K562 (cell line): ENCODE results near the gene ZEB2. TPM values are rescaled to one million over a fixed set of nuclear protein-coding genes. Genes with fewer than 3 reads are reported as not detected.

Experiments used
- AFF1 ChIP-seq, 2 experiments: fragments of 450-650 bp; IDR thresholded peaks; 2 replicates each; pipeline ENCODE4 v1.6.1; 2018; ENCODE audit warnings: mild to moderate bottlenecking in 2 of 2, low read depth in 1 of 2; ENCODE audit not compliant: partially characterized antibody in 2 of 2
- CC2D1A ChIP-seq: fragments of 450-650 bp; IDR thresholded peaks from 2 replicates; pipeline ENCODE4 v1.6.1; 2017; ENCODE audit warnings: mild to moderate bottlenecking
- EGR1 ChIP-seq: fragments of 450-650 bp; conservative IDR thresholded peaks from 2 replicates; pipeline ENCODE4 v1.6.1; 2017; ENCODE audit warnings: mild to moderate bottlenecking
- FOSL1 ChIP-seq: fragments of 200-800 bp; sonication (Bioruptor generic); conservative IDR thresholded peaks from 2 replicates; pipeline ENCODE4 v1.6.1; 2016; ENCODE audit warnings: missing genetic modification characterization, missing compliant biosample characterization
- HDAC3 ChIP-seq: fragments of 450-650 bp; IDR thresholded peaks from 2 replicates; pipeline ENCODE4 v1.6.1; 2018; ENCODE audit warnings: borderline replicate concordance, mild to moderate bottlenecking, moderate library complexity; ENCODE audit not compliant: partially characterized antibody
- HIVEP1 ChIP-seq: fragments of 250-450 bp; sonication (Bioruptor Pico); IDR thresholded peaks from 2 replicates; pipeline ENCODE4 v1.4.0; 2020; ENCODE audit warnings: mild to moderate bottlenecking
- SMARCC2 ChIP-seq: fragments of 450-650 bp; IDR thresholded peaks from 2 replicates; pipeline ENCODE4 v1.6.1; 2017; ENCODE audit warnings: antibody characterized with exemption, moderate library complexity, mild to moderate bottlenecking, low read depth
- TAF9B ChIP-seq: fragments of 450-650 bp; IDR thresholded peaks from 2 replicates; pipeline ENCODE4 v1.6.1; 2018; ENCODE audit warnings: mild to moderate bottlenecking; ENCODE audit not compliant: partially characterized antibody
- THAP12 ChIP-seq: fragments of 250-450 bp; sonication (Bioruptor Pico); IDR thresholded peaks from 2 replicates; pipeline ENCODE4 v1.9.0; 2021; ENCODE audit warnings: mild to moderate bottlenecking, inconsistent platforms
- THRAP3 ChIP-seq: fragments of 450-650 bp; IDR thresholded peaks from 2 replicates; pipeline ENCODE4 v1.6.1; 2016; ENCODE audit warnings: mild to moderate bottlenecking, inconsistent platforms, borderline replicate concordance
- ZNF140 ChIP-seq: fragments of 250-450 bp; sonication (Bioruptor Pico); IDR thresholded peaks from 2 replicates; pipeline ENCODE4 v1.8.0; 2021; ENCODE audit warnings: moderate library complexity, mild to moderate bottlenecking, inconsistent platforms
- ZNF384 ChIP-seq: IDR thresholded peaks from 2 replicates; pipeline ENCODE4 v1.6.1; 2012; ENCODE audit warnings: low read depth, low read length, improper control_type of control experiment
- polyA plus RNA-seq, 8 experiments: library from polyadenylated mRNA; depleted of rRNA in 4 of 8; stranded (reverse) in 5 of 8; unstranded in 3 of 8; fragments of >200 nt; fragmentation: Nextera tagmentation in 2 of 8; fragmentation: Illumina TruSeq in 1 of 8; extraction: Ambion mirVana in 2 of 8; extraction: Trizol in 1 of 8; gene quantifications; 2 replicates each; pipeline versions ENCODE4 v1.2.1 to v1.2.3, GENCODE V29; 2011 to 2014; ENCODE audit warnings: inconsistent platforms in 1 of 8, missing spikeins in 1 of 8
- total RNA-seq, 7 experiments: library from RNA; depleted of rRNA in 6 of 7; stranded (reverse); fragments of >200 nt in 6 of 7; fragmentation: Illumina TruSeq in 2 of 7; extraction: Trizol in 2 of 7; gene quantifications; 2 replicates each; pipeline versions ENCODE4 v1.2.1 to v1.2.3, GENCODE V29; 2011 to 2021; ENCODE audit warnings: low replicate concordance in 1 of 7

The ZEB2 gene
- total and polyA plus RNA-seq, 9 of the 15 experiments (the other 6 are each of a cell fraction or from before 2014, with no cell fraction given) = 15.1 to 113 (median 72.3) TPM

GRCh38 chr2:144505245-144505831, 14.6 kb downstream of the ZEB2 start (continued):
- TF ChIP-seq THAP12 (CRISPR knock-in tag) (no peak), FOSL1 (tag) (peak; percentile 22; the same call in 1 of the 2 replicates), AFF1 (IDR thresholded peaks at IDR 0.05; ENCODE audit: low read depth in 1 of 2, partially characterized antibody in 2 of 2) (peak in 1 of 2 experiments; percentile 28), HIVEP1 (no peak), SMARCC2 (no peak), ZNF140 (no peak), HDAC3 (no peak), TAF9B (no peak), THRAP3 (no peak), CC2D1A (no peak), EGR1 (peak; percentile 37; the same call in 1 of the 2 replicates), ZNF384 (no peak)
